ENCODE data around the gene PRRC2B. TPM values are rescaled to one million over a fixed set of nuclear protein-coding genes. Genes with fewer than 3 reads are reported as not detected.
"Not testable (repeated sequence)": the region's sequence is repeated elsewhere in the genome, so short reads cannot be mapped to it uniquely, and the experiment has no call there.

The PRRC2B gene
- total RNA-seq, 2 experiments from 2014 or later: 300 to 309 TPM

GRCh38 chr9:131366761-131367401 is 27.0 kb upstream of the PRRC2B start:
- no peak for DNase-seq
- no peaks in the 10 kb centered on the region for H3K27me3 Mint-ChIP-seq

GRCh38 chr9:131367450-131367849 is 26.4 kb upstream of the PRRC2B start:
- no peak for ATAC-seq (ENCODE audit: low read depth)
- no peaks in the 10 kb centered on the region for H3K9me3 Mint-ChIP-seq
- H3K27ac Mint-ChIP-seq: no peak overlapping the region
- H3K4me1 Mint-ChIP-seq: peaks cover 10% of the 10 kb centered on the region
- no peak for DNase-seq
- H3K4me3 Mint-ChIP-seq: no peak overlapping the region
- H3K36me3 Mint-ChIP-seq: no peaks in the 10 kb centered on the region
- POLR2A ChIA-PET: no interaction called here
- H3K27me3 Mint-ChIP-seq: no peaks in the 10 kb centered on the region

More at GRCh38 chr9:131366761-131367401, 27.0 kb upstream of the PRRC2B start:
- Mint-ChIP-seq H3K27ac (no peak overlapping the region), H3K4me3 (no peak overlapping the region), H3K4me1 (peaks cover 4% of the 10 kb centered on the region), H3K9me3 (no peaks in the 10 kb centered on the region), H3K36me3 (no peaks in the 10 kb centered on the region)
- POLR2A ChIA-PET: no interaction called here
- ATAC-seq (ENCODE audit: low read depth): no peak

- Mint-ChIP-seq H3K27ac (no peak overlapping the region), H3K36me3 (peaks cover 2% of the 10 kb centered on the region), H3K4me3 (no peak overlapping the region), H3K9me3 (no peaks in the 10 kb centered on the region), H3K4me1 (peaks cover 15% of the 10 kb centered on the region), H3K27me3 (no peaks in the 10 kb centered on the region)
- POLR2A ChIA-PET: interaction anchor here (3.9 kb wide), 1 partner anchor 12 kb away, joined by 18 read pairs; no protein-coding TSS in a partner anchor
- DNase-seq (no peak), ATAC-seq (ENCODE audit: low read depth) (no peak)
These were observed 23.2 kb upstream of the PRRC2B start for GRCh38 chr9:131370638-131371037.

GRCh38 chr9:131372599-131372973 is 21.3 kb upstream of the PRRC2B start:
- H3K27me3 Mint-ChIP-seq; DNase-seq; H3K36me3 Mint-ChIP-seq; ATAC-seq (ENCODE audit: low read depth); H3K9me3 Mint-ChIP-seq: not testable (repeated sequence)
- Mint-ChIP-seq H3K27ac (peak overlapping the region; percentile 100), H3K4me3 (peak overlapping the region; percentile 98), H3K4me1 (peaks cover 12% of the 10 kb centered on the region)
- POLR2A ChIA-PET: interaction anchor here (0.7 to 3.9 kb wide), 26 partner anchors 9 to 367 kb away, joined by 3 to 27 read pairs (median 4); partner anchors contain the start of gene RAPGEF1

- not testable (repeated sequence) for H3K27ac Mint-ChIP-seq; H3K27me3 Mint-ChIP-seq; DNase-seq; ATAC-seq (ENCODE audit: low read depth); H3K36me3 Mint-ChIP-seq; H3K9me3 Mint-ChIP-seq
- peaks cover 12% of the 10 kb centered on the region for H3K4me1 Mint-ChIP-seq
- POLR2A ChIA-PET: interaction anchor here (0.6 to 0.7 kb wide), 2 partner anchors 10 to 638 kb away, joined by 3 read pairs; no protein-coding TSS in a partner anchor
- H3K4me3 Mint-ChIP-seq: peak overlapping the region; percentile 37
These were observed 19.2 kb upstream of the PRRC2B start for GRCh38 chr9:131374638-131375037.

- no peak overlapping the region for H3K27ac Mint-ChIP-seq
- ATAC-seq (ENCODE audit: low read depth) (no peak), DNase-seq (no peak)
- no peaks in the 10 kb centered on the region for H3K9me3 Mint-ChIP-seq
- POLR2A ChIA-PET: no interaction called here
- H3K4me3 Mint-ChIP-seq: no peak overlapping the region
- no peaks in the 10 kb centered on the region for H3K36me3 Mint-ChIP-seq
- no peaks in the 10 kb centered on the region for H3K27me3 Mint-ChIP-seq
- H3K4me1 Mint-ChIP-seq: peaks cover 7% of the 10 kb centered on the region
These were observed 14.8 kb upstream of the PRRC2B start for GRCh38 chr9:131379056-131379455.

GRCh38 chr9:131382850-131383729 is 10.8 kb upstream of the PRRC2B start:
- ATAC-seq (ENCODE audit: low read depth): peak; percentile 30
- peaks cover 6% of the 10 kb centered on the region for H3K4me1 Mint-ChIP-seq
- no peak for DNase-seq
- H3K27me3 Mint-ChIP-seq: no peaks in the 10 kb centered on the region
- no peak overlapping the region for H3K27ac Mint-ChIP-seq
- H3K9me3 Mint-ChIP-seq: no peaks in the 10 kb centered on the region
- POLR2A ChIA-PET: interaction anchor here (0.7 to 1.7 kb wide), 4 partner anchors 9 to 16 kb away, joined by 3 to 8 read pairs (median 5); no protein-coding TSS in a partner anchor
- no peak overlapping the region for H3K4me3 Mint-ChIP-seq
- H3K36me3 Mint-ChIP-seq: no peaks in the 10 kb centered on the region

- Mint-ChIP-seq H3K27ac (no peak overlapping the region), H3K27me3 (no peaks in the 10 kb centered on the region), H3K9me3 (no peaks in the 10 kb centered on the region), H3K4me1 (peaks cover 6% of the 10 kb centered on the region), H3K36me3 (no peaks in the 10 kb centered on the region), H3K4me3 (no peak overlapping the region)
- ATAC-seq (ENCODE audit: low read depth): no peak
- DNase-seq: no peak
- POLR2A ChIA-PET: interaction anchor here (1.1 kb wide), 1 partner anchor 10 kb away, joined by 3 read pairs; no protein-coding TSS in a partner anchor
These were observed 8.6 kb upstream of the PRRC2B start for GRCh38 chr9:131385296-131385695.

- Mint-ChIP-seq H3K27me3 (no peaks in the 10 kb centered on the region), H3K4me3 (no peak overlapping the region), H3K27ac (no peak overlapping the region), H3K9me3 (no peaks in the 10 kb centered on the region), H3K4me1 (peaks cover 4% of the 10 kb centered on the region), H3K36me3 (no peaks in the 10 kb centered on the region)
- no peak for ATAC-seq (ENCODE audit: low read depth)
- POLR2A ChIA-PET: no interaction called here
- no peak for DNase-seq
These were observed 7.6 kb upstream of the PRRC2B start for GRCh38 chr9:131386281-131386680.

GRCh38 chr9:131387394-131387793 is 6.5 kb upstream of the PRRC2B start:
- DNase-seq (no peak), ATAC-seq (ENCODE audit: low read depth) (no peak)
- Mint-ChIP-seq H3K4me3 (no peak overlapping the region), H3K9me3 (no peaks in the 10 kb centered on the region), H3K4me1 (peaks cover 4% of the 10 kb centered on the region), H3K27me3 (no peaks in the 10 kb centered on the region), H3K27ac (no peak overlapping the region), H3K36me3 (no peaks in the 10 kb centered on the region)
- POLR2A ChIA-PET: no interaction called here

GRCh38 chr9:131391020-131391419 is 2.9 kb upstream of the PRRC2B start:
- H3K4me3 Mint-ChIP-seq: no peak overlapping the region
- POLR2A ChIA-PET: no interaction called here
- DNase-seq (no peak), ATAC-seq (ENCODE audit: low read depth) (no peak)
- no peaks in the 10 kb centered on the region for H3K9me3 Mint-ChIP-seq
- H3K27ac Mint-ChIP-seq: no peak overlapping the region
- peaks cover 4% of the 10 kb centered on the region for H3K36me3 Mint-ChIP-seq
- no peaks in the 10 kb centered on the region for H3K27me3 Mint-ChIP-seq
- H3K4me1 Mint-ChIP-seq: peaks cover 10% of the 10 kb centered on the region

- H3K9me3 Mint-ChIP-seq: no peaks in the 10 kb centered on the region
- no peaks in the 10 kb centered on the region for H3K27me3 Mint-ChIP-seq
- peaks cover 14% of the 10 kb centered on the region for H3K4me1 Mint-ChIP-seq
- H3K4me3 Mint-ChIP-seq: no peak overlapping the region
- no peak overlapping the region for H3K27ac Mint-ChIP-seq
- no peak for ATAC-seq (ENCODE audit: low read depth)
- POLR2A ChIA-PET: interaction anchor here (1.0 kb wide), 1 partner anchor 8 kb away, joined by 3 read pairs; no protein-coding TSS in a partner anchor
- DNase-seq: no peak
- peaks cover 4% of the 10 kb centered on the region for H3K36me3 Mint-ChIP-seq
These were observed 2.4 kb upstream of the PRRC2B start for GRCh38 chr9:131391504-131391903.

GRCh38 chr9:131394464-131395156 is 724 bp downstream of the PRRC2B start:
- H3K27ac Mint-ChIP-seq: peak overlapping the region; percentile 95
- H3K27me3 Mint-ChIP-seq: no peaks in the 10 kb centered on the region
- ATAC-seq (ENCODE audit: low read depth) (peak; percentile 17), DNase-seq (peak; percentile 82)
- POLR2A ChIA-PET: interaction anchor here (0.7 to 5.6 kb wide), 8 partner anchors 10 to 171 kb away, joined by 3 to 104 read pairs (median 4); partner anchors contain the start of gene POMT1
- H3K36me3 Mint-ChIP-seq: peaks cover 4% of the 10 kb centered on the region
- peaks cover 40% of the 10 kb centered on the region for H3K4me1 Mint-ChIP-seq
- H3K9me3 Mint-ChIP-seq: no peaks in the 10 kb centered on the region
- H3K4me3 Mint-ChIP-seq: peak overlapping the region; percentile 94
